Effector memory CD8-positive, alpha-beta T cell (primary cell): ENCODE results near the gene TIMM13.
A peak's percentile ranks its signal among the peaks of the same experiment; 100 is the strongest.
"Not testable (repeated sequence)": the region's sequence is repeated elsewhere in the genome, so short reads cannot be mapped to it uniquely, and the experiment has no call there.

Experiments
- ATAC-seq: fragments of 150-1000 bp; cut with Tn5 transposase; replicated peaks from 2 replicates; pipeline ENCODE4 v1.10.0; 2021; ENCODE audit warnings: mild to moderate bottlenecking, moderate library complexity
- DNase-seq, 3 experiments: peaks; one replicate each; pipeline ENCODE4 v3.0.0; 2021
- H3K27ac Mint-ChIP-seq, 2 donors: one replicate each; pipeline ENCODE4 v1.8.0; 2022; ENCODE audit warnings: mild to moderate bottlenecking in 2 of 2, mixed read lengths in 2 of 2, moderate library complexity in 2 of 2
- H3K27me3 Mint-ChIP-seq, 2 donors: one replicate each; pipeline ENCODE4 v1.8.0; 2022; ENCODE audit warnings: mixed read lengths in 2 of 2
- H3K36me3 Mint-ChIP-seq: one replicate; pipeline ENCODE4 v1.8.0; 2022; ENCODE audit warnings: mild to moderate bottlenecking, moderate library complexity, mixed read lengths; ENCODE audit not compliant: insufficient read depth
- H3K4me1 Mint-ChIP-seq, 2 donors: one replicate each; pipeline ENCODE4 v1.8.0; 2022; ENCODE audit warnings: low read depth in 2 of 2, mixed read lengths in 2 of 2
- H3K4me3 Mint-ChIP-seq, 2 donors: one replicate each; pipeline ENCODE4 v1.8.0; 2022; ENCODE audit warnings: mild to moderate bottlenecking in 2 of 2, mixed read lengths in 2 of 2, moderate library complexity in 2 of 2
- H3K9me3 Mint-ChIP-seq, 2 donors: one replicate each; pipeline ENCODE4 v1.8.0; 2022; ENCODE audit warnings: mixed read lengths in 2 of 2

TIMM13 gene

DNA sequence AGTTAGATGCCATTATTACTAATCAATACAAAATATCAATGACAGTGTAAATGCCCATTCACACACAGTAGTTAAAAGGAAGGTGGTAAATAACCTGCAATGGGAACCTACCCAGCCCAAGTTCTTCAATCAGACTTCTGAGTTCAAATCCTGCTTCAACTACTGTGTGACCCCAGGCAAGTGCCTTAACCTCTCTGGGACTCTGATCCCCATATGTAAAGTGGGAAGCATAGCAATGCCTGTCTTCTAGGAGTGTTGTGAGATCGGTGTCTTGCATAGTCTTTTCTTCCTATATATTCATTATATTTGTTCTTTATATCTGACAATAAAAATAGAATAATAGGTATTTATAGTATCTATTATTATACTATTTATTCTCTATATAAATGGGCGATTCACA lies 6.9 kb downstream of the TIMM13 start:
- no peak overlapping the region for H3K27ac Mint-ChIP-seq
- H3K9me3 Mint-ChIP-seq = no peaks in the 10 kb centered on the region
- peaks cover 6% of the 10 kb centered on the region for H3K36me3 Mint-ChIP-seq
- DNase-seq (no peak), ATAC-seq (no peak)
- no peaks in the 10 kb centered on the region for H3K4me1 Mint-ChIP-seq
- no peak overlapping the region for H3K4me3 Mint-ChIP-seq
- H3K27me3 Mint-ChIP-seq = no peaks in the 10 kb centered on the region

DNA sequence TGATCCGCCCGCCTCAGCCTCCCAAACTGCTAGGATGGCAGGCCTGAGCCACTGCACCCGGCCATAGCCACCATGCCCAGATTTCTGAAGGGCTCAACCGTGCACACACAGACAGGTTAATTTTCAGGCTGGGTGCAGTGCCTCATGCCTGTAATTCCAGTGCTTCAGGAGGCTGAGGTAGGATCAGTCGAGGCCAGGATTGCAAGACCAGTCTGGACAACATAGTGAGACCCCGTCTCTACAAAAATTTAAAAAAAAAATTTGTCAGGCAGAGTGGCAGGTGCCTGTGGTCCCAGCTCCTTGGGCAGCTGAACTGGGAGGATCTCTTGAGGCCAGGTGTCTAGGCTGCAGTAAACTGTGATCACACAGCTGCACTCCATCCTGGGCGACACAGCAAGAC lies 7.6 kb downstream of the TIMM13 start:
- Mint-ChIP-seq H3K4me3 (no peak overlapping the region), H3K27ac (peak overlapping the region; percentile 58 to 63), H3K9me3 (no peaks in the 10 kb centered on the region), H3K27me3 (no peaks in the 10 kb centered on the region), H3K36me3 (peaks cover 6% of the 10 kb centered on the region), H3K4me1 (no peaks in the 10 kb centered on the region)
- no peak for DNase-seq
- no peak for ATAC-seq

DNA sequence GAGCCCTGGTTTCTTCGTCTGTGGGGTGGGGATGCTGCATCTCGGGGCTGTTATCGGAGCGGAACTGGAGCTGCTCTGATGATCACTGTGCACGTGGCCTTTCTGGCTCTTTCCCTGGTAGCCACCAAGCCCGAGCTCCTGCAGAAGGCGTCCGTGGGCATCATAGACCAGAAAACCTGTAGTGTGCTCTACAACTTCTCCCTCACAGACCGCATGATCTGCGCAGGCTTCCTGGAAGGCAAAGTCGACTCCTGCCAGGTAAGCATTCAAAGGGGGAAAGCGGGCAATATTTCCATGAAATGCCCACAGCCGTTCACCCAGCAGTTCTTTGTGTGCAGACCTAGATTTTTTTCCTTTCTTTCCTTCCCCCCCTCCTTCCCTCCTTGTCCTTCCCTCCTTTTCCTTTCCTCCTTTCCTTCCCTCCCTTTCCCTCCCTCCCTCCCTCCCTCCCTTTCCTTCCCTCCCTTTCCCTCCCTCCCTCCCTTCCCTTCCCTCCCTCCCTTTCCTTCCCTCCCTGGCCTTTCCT lies 9.4 kb downstream of the TIMM13 start:
- Mint-ChIP-seq H3K4me3 (no peak overlapping the region), H3K27ac (no peak overlapping the region), H3K9me3 (no peaks in the 10 kb centered on the region), H3K36me3 (peaks cover 2% of the 10 kb centered on the region), H3K27me3 (no peaks in the 10 kb centered on the region), H3K4me1 (no peaks in the 10 kb centered on the region)
- no peak for ATAC-seq
- DNase-seq = no peak

DNA sequence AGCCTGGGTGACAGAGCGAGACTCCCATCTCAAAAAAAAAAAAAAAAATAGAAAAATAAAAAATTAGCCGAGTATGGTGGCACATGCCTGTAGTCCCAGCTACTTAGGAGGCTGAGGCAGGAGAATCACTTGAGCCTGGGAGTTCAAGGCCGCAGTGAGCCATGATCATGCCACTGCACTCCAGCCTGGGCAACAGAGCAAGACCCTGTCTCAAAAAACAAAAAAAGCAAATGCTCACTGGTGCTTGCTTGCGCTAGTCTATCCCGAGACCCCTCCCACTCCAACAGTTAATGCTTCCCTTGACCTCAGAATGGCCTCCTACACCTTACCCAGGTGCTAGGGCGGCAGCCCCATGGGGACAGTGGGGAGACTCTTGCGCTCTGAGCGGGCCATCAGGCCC lies 9.9 kb downstream of the TIMM13 start:
- H3K4me3 Mint-ChIP-seq, H3K4me1 Mint-ChIP-seq, DNase-seq, H3K36me3 Mint-ChIP-seq, H3K27ac Mint-ChIP-seq, ATAC-seq, H3K9me3 Mint-ChIP-seq, H3K27me3 Mint-ChIP-seq: not testable (repeated sequence)

DNA sequence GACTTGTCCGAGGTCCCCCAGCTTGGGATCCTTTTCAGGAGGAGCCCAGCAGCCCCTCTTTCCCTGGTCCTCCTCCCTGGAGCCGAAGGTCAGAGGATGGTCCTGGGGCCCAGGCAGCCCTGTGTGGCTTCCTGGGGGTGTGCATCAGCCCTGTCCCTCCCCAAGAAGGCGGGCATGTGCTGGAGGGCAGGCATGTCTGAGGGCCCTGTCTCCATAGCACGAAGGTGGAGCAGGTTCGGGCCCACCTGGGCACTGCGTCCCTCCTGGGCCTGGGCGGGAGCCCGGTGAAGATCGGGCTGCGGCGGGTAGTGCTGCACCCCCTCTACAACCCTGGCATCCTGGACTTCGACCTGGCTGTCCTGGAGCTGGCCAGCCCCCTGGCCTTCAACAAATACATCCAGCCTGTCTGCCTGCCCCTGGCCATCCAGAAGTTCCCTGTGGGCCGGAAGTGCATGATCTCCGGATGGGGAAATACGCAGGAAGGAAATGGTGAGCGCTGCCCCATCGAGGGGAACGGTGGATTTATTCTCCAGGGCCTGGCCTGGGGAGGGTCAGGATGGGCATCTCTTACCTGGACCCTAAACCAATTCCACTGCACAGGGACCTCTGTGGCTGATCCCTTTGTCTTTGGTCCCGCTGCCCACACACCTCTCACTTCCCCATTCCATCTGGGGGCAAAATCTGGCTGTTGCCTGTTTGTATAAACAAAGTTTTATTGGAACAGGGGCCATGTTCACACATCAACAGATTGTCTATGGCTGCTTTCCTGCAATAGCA lies 10.9 kb downstream of the TIMM13 start:
- Mint-ChIP-seq H3K36me3 (peaks cover 2% of the 10 kb centered on the region), H3K4me3 (no peak overlapping the region), H3K27ac (no peak overlapping the region), H3K4me1 (no peaks in the 10 kb centered on the region), H3K9me3 (no peaks in the 10 kb centered on the region), H3K27me3 (no peaks in the 10 kb centered on the region)
- ATAC-seq = no peak
- no peak for DNase-seq

DNA sequence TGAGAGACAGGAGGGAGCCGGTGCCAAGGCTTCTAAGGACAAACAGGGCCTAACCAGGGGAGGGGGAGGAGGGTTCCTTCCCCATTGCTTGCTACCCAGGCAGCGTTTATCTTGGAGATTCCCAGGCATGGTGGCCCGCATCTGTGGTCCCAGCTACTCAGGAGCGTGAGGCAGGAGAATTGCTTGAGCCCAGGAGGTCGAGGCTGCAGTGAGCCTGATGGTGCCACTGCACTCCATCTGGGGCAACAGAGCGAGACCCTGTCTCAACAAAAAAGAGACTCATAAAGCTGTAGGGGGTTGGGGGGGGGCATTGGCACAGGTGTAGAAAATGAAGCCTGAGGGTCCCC lies 11.4 kb downstream of the TIMM13 start:
- Mint-ChIP-seq H3K4me3 (no peak overlapping the region), H3K27ac (no peak overlapping the region), H3K9me3 (no peaks in the 10 kb centered on the region), H3K4me1 (no peaks in the 10 kb centered on the region), H3K27me3 (peaks cover 0 to under 1% of the 10 kb centered on the region in 2 donors), H3K36me3 (no peaks in the 10 kb centered on the region)
- ATAC-seq (no peak), DNase-seq (no peak)

DNA sequence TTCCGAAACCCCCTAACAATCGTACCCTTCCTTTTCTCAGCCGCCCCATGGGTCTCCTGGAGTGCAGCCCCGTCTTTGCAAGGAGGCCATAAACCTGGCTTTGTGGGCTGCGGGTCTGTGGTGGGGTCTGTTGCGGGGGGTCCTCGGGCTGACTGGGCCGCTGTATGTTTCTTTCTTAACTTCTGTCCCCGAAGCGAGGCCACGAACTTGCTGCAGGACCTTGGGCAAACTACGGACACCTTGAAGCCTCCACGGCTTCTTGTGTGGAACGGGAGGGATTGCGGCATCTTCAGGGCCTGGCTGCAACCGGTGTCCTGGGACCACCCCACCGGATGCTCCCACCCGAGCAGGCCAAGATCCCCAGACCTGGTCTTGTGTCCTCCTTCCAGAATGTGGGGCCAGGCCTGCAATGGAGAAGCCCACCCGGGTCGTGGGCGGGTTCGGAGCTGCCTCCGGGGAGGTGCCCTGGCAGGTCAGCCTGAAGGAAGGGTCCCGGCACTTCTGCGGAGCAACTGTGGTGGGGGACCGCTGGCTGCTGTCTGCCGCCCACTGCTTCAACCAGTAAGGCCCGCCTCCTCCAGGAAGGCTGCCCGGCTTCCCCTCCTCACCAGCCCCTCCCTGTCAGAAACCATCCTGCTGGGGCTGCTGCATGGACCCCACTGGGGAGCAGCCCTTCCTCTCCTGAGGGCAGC lies 12.0 kb downstream of the TIMM13 start:
- Mint-ChIP-seq H3K27ac (no peak overlapping the region), H3K27me3 (peaks cover 0 to 5% of the 10 kb centered on the region in 2 donors), H3K4me1 (no peaks in the 10 kb centered on the region), H3K4me3 (no peak overlapping the region), H3K9me3 (no peaks in the 10 kb centered on the region), H3K36me3 (no peaks in the 10 kb centered on the region)
- no peak for DNase-seq
- ATAC-seq = no peak

DNA sequence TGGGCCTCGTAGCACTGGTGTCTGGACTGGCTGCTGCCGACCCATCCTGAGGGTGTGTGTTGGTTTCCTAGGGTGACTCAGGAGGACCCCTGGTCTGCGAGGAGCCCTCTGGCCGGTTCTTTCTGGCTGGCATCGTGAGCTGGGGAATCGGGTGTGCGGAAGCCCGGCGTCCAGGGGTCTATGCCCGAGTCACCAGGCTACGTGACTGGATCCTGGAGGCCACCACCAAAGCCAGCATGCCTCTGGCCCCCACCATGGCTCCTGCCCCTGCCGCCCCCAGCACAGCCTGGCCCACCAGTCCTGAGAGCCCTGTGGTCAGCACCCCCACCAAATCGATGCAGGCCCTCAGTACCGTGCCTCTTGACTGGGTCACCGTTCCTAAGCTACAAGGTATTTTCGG lies 13.8 kb downstream of the TIMM13 start:
- H3K4me3 Mint-ChIP-seq = no peak overlapping the region
- H3K4me1 Mint-ChIP-seq = no peaks in the 10 kb centered on the region
- no peaks in the 10 kb centered on the region for H3K9me3 Mint-ChIP-seq
- no peaks in the 10 kb centered on the region for H3K36me3 Mint-ChIP-seq
- H3K27ac Mint-ChIP-seq = no peak overlapping the region
- peaks cover 0 to 20% of the 10 kb centered on the region in 2 donors for H3K27me3 Mint-ChIP-seq
- ATAC-seq (no peak), DNase-seq (no peak)

DNA sequence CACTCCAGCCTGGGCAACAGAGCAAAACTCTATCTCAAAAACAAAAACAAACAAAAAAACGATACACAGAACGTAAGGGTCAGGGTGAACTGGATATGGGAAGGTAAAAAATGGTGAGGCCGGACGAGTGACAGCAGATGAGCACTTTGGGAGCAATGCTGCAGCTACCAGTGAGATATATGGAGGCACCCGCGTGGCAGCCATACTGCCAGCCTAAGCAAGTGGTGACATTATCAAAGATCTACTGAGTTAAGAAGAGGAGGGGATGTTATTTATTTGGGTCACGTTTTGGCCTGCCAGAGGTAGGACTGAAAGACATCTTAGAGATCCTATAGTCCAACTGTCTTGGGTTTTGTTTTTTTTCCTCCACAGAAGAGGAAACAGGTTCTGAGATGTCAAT lies 14.2 kb downstream of the TIMM13 start:
- no peak overlapping the region for H3K27ac Mint-ChIP-seq
- no peak for DNase-seq
- peaks cover 0 to 20% of the 10 kb centered on the region in 2 donors for H3K27me3 Mint-ChIP-seq
- H3K9me3 Mint-ChIP-seq = no peaks in the 10 kb centered on the region
- no peak overlapping the region for H3K4me3 Mint-ChIP-seq
- H3K36me3 Mint-ChIP-seq = no peaks in the 10 kb centered on the region
- ATAC-seq = no peak
- no peaks in the 10 kb centered on the region for H3K4me1 Mint-ChIP-seq

DNA sequence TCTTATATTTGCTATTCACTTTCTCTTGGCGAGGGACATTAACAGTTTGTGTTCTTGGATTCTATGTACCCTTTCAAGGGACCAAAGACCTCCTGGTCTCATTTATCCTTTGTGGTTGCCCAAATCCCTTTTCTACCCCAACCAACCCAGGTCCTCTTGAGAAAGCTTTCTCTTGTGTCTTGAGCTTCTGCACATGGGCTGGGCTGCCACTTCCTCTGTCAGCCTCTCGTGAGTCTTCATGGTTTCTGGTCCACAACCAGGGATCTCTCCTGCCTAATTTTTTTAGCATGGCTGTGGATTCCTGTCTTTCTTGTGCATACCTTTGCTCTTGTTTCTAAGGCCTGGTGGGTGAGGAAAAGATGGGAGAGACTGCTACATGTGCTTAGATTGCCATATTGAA lies 14.9 kb downstream of the TIMM13 start:
- H3K27me3 Mint-ChIP-seq = peaks cover 0 to 20% of the 10 kb centered on the region in 2 donors
- no peak overlapping the region for H3K4me3 Mint-ChIP-seq
- H3K27ac Mint-ChIP-seq = peak overlapping the region in 1 of 2 donors; percentile 26
- no peak for DNase-seq
- no peak for ATAC-seq
- no peaks in the 10 kb centered on the region for H3K9me3 Mint-ChIP-seq
- no peaks in the 10 kb centered on the region for H3K36me3 Mint-ChIP-seq
- no peaks in the 10 kb centered on the region for H3K4me1 Mint-ChIP-seq

DNA sequence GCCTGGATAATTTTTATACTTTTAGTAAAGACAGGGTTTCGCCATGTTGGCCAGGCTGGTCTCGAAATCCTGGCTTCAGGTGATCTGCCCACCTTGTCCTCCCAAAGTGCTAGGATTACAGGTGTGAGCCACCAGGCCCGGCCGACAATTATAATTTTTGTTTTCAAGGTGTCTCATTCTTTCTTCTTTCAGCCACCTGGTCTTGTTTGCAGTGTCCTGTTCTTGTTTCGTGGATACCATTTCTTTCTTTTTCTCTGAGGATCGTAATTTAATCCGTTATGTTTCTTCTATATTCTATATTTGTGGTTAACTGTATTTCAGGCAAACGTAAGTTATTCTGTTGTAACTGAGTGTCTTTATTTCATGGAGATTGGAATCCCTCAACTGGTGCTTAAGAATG lies 15.7 kb downstream of the TIMM13 start:
- H3K9me3 Mint-ChIP-seq = no peaks in the 10 kb centered on the region
- H3K36me3 Mint-ChIP-seq = no peaks in the 10 kb centered on the region
- no peak for ATAC-seq
- peaks cover 0 to 20% of the 10 kb centered on the region in 2 donors for H3K27me3 Mint-ChIP-seq
- DNase-seq = no peak
- no peak overlapping the region for H3K4me3 Mint-ChIP-seq
- H3K4me1 Mint-ChIP-seq = no peaks in the 10 kb centered on the region
- peak overlapping the region in 1 of 2 donors; percentile 26 for H3K27ac Mint-ChIP-seq

DNA sequence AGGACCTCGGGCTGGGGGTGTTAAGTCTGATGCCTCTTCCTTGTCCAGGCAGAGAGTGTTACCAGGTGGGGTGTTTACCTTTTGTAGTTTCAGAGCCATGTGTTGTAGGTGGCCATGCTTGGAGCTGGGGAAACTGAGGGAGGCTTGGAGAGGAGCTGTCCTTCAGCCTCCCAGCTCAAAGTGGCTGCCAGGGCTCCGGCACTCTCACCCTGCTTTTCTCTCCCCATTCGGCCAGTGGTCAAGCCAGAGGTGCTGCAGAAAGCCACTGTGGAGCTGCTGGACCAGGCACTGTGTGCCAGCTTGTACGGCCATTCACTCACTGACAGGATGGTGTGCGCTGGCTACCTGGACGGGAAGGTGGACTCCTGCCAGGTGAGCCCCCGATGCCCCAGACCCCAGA lies 17.4 kb downstream of the TIMM13 start:
- Mint-ChIP-seq H3K4me1 (no peaks in the 10 kb centered on the region), H3K36me3 (peaks cover 3% of the 10 kb centered on the region), H3K27ac (no peak overlapping the region), H3K27me3 (peaks cover 0 to 20% of the 10 kb centered on the region in 2 donors), H3K4me3 (no peak overlapping the region), H3K9me3 (no peaks in the 10 kb centered on the region)
- no peak for DNase-seq
- ATAC-seq = no peak

DNA sequence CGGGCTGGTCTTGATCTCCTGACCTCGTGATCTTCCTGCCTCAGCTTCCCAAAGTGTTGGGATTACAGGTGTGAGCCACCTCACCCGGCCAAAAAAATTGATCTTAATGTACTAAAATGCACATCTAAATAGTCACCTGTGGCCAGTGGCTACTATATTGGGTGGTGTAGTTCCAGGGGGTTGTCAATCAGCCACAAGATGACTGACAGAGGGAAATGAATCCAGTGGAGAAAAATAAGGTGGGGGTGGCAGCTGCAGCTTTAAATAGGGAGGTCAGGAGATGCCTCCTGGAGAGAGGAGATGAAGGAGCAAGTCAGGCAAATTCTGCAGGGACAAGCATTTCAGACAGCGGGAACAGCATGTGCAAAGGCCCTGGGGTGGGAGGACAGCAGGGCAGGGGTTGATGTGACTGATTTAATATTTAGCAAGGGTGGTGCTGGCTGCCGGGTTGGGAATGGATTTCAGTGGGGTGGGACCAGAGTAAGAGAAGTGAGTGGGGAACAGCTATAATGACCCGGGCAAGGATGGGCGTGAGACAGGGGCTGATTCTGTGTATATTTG lies 18.0 kb downstream of the TIMM13 start:
- H3K27ac Mint-ChIP-seq = no peak overlapping the region
- H3K36me3 Mint-ChIP-seq = peaks cover 3% of the 10 kb centered on the region
- no peaks in the 10 kb centered on the region for H3K4me1 Mint-ChIP-seq
- no peaks in the 10 kb centered on the region for H3K9me3 Mint-ChIP-seq
- DNase-seq (no peak), ATAC-seq (no peak)
- peaks cover 0 to 20% of the 10 kb centered on the region in 2 donors for H3K27me3 Mint-ChIP-seq
- H3K4me3 Mint-ChIP-seq = no peak overlapping the region

DNA sequence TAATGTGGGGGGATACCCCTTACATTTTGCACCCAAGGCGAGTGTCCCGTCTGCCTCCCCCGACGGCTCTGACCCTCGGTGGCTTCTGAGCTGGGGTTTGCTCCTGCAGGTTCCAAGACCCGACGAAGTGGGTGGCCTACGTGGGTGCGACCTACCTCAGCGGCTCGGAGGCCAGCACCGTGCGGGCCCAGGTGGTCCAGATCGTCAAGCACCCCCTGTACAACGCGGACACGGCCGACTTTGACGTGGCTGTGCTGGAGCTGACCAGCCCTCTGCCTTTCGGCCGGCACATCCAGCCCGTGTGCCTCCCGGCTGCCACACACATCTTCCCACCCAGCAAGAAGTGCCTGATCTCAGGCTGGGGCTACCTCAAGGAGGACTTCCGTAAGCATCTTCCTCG lies 19.1 kb downstream of the TIMM13 start:
- ATAC-seq (no peak), DNase-seq (no peak)
- Mint-ChIP-seq H3K4me3 (no peak overlapping the region), H3K27me3 (peaks cover 0 to 20% of the 10 kb centered on the region in 2 donors), H3K9me3 (no peaks in the 10 kb centered on the region), H3K27ac (no peak overlapping the region), H3K36me3 (peaks cover 3% of the 10 kb centered on the region), H3K4me1 (no peaks in the 10 kb centered on the region)
